DND-41 (cell line): ENCODE data around the gene LECT2.

Experiments
- ATAC-seq: fragments of 200-7000 bp; cut with Tn5 transposase; 3 replicates; pipeline ENCODE4 v1.9.1; 2021; ENCODE audit warnings: low read depth; ENCODE audit not compliant: insufficient read depth
- DNase-seq: peaks from one replicate; pipeline ENCODE4 v3.0.0-alpha.2; 2020
- H2AFZ ChIP-seq: 2 replicates; pipeline ENCODE4 v1.6.0; 2012; ENCODE audit warnings: low read depth, low read length
- H3K27ac ChIP-seq: 2 replicates; pipeline ENCODE4 v1.5.1; 2012; ENCODE audit warnings: low read length, inconsistent platforms
- H3K27me3 ChIP-seq: fragments of 200-600 bp; sonication (generic); 2 replicates; pipeline ENCODE4 v1.6.0; 2012; ENCODE audit warnings: low read length, mild to moderate bottlenecking, inconsistent platforms; ENCODE audit not compliant: insufficient read depth, poor library complexity
- H3K36me3 ChIP-seq: 2 replicates; pipeline ENCODE4 v1.5.1; 2012; ENCODE audit warnings: low read length, inconsistent platforms; ENCODE audit not compliant: insufficient read depth
- H3K4me1 ChIP-seq: 2 replicates; pipeline ENCODE4 v1.5.1; 2012; ENCODE audit warnings: mild to moderate bottlenecking, low read length; ENCODE audit not compliant: insufficient read depth
- H3K4me2 ChIP-seq: 2 replicates; pipeline ENCODE4 v1.6.0; 2012; ENCODE audit warnings: mild to moderate bottlenecking, moderate library complexity, low read length, inconsistent platforms; ENCODE audit not compliant: insufficient read depth
- H3K4me3 ChIP-seq, 2 experiments: fragments of 200-600 bp in 1 of 2; shearing (Covaris generic) in 1 of 2; 2 replicates each; pipeline ENCODE4 v1.5.1; 2012 to 2016; ENCODE audit warnings: inconsistent platforms in 2 of 2, low read length in 2 of 2, mild to moderate bottlenecking in 2 of 2, low read depth in 1 of 2, moderate library complexity in 1 of 2
- H3K79me2 ChIP-seq: 2 replicates; pipeline ENCODE4 v1.6.0; 2012; ENCODE audit warnings: low read length, inconsistent platforms; ENCODE audit not compliant: insufficient read depth
- H3K9ac ChIP-seq: 2 replicates; pipeline ENCODE4 v1.6.0; 2012; ENCODE audit warnings: low read depth, mild to moderate bottlenecking, inconsistent platforms, low read length, moderate library complexity
- H3K9me3 ChIP-seq: 2 replicates; pipeline ENCODE4 v1.5.1; 2012; ENCODE audit warnings: low read length, moderate library complexity, mild to moderate bottlenecking, inconsistent platforms; ENCODE audit not compliant: insufficient read depth, severe bottlenecking
- H4K20me1 ChIP-seq: 2 replicates; pipeline ENCODE4 v1.6.0; 2012; ENCODE audit warnings: low read length; ENCODE audit not compliant: insufficient read depth
- EZH2 ChIP-seq: IDR thresholded peaks from 3 replicates; pipeline ENCODE4 v1.6.1; 2012; ENCODE audit warnings: borderline replicate concordance, low read depth, mild to moderate bottlenecking, moderate library complexity, low read length, inconsistent platforms; ENCODE audit not compliant: severe bottlenecking
- TF ChIP-seq, protein P1 (sequence below): IDR thresholded peaks from 2 replicates; pipeline ENCODE4 v1.5.1; 2012; ENCODE audit warnings: borderline replicate concordance, low read length, moderate library complexity, mild to moderate bottlenecking; ENCODE audit not compliant: poor library complexity, severe bottlenecking; ENCODE audit errors: extremely low read depth

The LECT2 gene

DNA sequence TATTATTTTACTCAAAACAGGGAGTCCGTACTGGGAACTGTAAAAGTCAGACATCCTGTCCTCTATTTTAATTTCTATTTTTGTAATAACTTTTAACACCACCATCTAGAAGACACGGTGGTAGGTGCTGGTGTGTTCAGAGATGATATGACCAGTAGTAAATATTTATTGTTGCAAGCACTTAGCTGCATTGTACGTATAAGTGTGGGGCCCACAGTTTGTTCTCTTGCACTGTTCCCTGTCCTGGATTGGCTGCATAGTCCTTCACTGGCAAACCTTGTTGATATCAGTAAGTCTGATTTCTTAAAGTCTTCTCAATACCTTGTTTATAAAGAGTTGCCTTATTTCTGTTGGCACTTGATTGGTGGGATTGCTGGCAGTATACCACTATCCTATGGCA is 34.6 kb downstream of the LECT2 start:
- TF ChIP-seq EZH2: no peak
- TF ChIP-seq, protein P1, sequence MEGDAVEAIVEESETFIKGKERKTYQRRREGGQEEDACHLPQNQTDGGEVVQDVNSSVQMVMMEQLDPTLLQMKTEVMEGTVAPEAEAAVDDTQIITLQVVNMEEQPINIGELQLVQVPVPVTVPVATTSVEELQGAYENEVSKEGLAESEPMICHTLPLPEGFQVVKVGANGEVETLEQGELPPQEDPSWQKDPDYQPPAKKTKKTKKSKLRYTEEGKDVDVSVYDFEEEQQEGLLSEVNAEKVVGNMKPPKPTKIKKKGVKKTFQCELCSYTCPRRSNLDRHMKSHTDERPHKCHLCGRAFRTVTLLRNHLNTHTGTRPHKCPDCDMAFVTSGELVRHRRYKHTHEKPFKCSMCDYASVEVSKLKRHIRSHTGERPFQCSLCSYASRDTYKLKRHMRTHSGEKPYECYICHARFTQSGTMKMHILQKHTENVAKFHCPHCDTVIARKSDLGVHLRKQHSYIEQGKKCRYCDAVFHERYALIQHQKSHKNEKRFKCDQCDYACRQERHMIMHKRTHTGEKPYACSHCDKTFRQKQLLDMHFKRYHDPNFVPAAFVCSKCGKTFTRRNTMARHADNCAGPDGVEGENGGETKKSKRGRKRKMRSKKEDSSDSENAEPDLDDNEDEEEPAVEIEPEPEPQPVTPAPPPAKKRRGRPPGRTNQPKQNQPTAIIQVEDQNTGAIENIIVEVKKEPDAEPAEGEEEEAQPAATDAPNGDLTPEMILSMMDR: no peak
- no peak overlapping the region for H3K27ac ChIP-seq

DNA sequence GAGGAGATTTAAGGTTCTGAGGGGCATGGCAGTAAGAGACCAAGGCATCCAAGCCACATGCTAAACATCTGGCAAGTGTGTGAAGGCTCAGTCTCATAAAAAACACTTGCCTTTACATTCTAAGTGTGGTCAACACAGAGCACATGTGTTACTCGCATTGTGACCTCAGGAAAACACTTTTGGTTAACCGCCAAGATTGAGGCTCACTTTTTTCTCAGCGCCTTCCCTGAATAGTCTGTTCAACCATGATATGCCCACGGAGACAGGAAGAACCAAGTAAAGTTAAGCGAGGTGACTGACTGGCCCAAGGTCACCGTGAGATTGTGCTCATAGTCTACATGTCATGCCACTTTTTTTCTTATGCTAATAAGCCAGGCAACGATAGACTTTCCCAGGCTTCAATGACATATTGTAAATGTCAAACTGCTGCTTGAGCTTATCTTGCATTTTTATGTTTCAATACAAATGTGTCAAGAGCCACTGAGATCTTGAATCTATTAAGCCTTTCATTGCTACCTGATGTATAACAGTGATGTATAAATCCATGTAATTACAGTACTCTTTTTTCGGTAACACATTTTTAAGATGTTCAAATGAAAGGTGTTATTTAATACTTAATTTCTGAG is 38.0 kb downstream of the LECT2 start:
- DNase-seq: no peak
- H3K9me3 ChIP-seq: no peaks in the 10 kb centered on the region
- H3K9ac ChIP-seq: no peak overlapping the region
- ATAC-seq: no peak
- TF ChIP-seq, protein P1: no peak
- no peak for TF ChIP-seq EZH2
- no peak overlapping the region for H2AFZ ChIP-seq
- no peak overlapping the region for H3K4me3 ChIP-seq
- no peak overlapping the region for H3K4me2 ChIP-seq
- H3K36me3 ChIP-seq: no peaks in the 10 kb centered on the region
- no peaks in the 10 kb centered on the region for H3K79me2 ChIP-seq
- peaks cover 56% of the 10 kb centered on the region for H3K27me3 ChIP-seq
- H3K27ac ChIP-seq: no peak overlapping the region
- H4K20me1 ChIP-seq: no peaks in the 10 kb centered on the region
- H3K4me1 ChIP-seq: no peaks in the 10 kb centered on the region

More for the DNA sequence above, 34.6 kb downstream of the LECT2 start:
- DNase-seq: no peak
- H3K27me3 ChIP-seq: peaks cover 31% of the 10 kb centered on the region
- H3K36me3 ChIP-seq: no peaks in the 10 kb centered on the region
- H3K4me2 ChIP-seq: no peak overlapping the region
- H3K9ac ChIP-seq: no peak overlapping the region
- no peak overlapping the region for H2AFZ ChIP-seq
- no peaks in the 10 kb centered on the region for H3K4me1 ChIP-seq
- no peak overlapping the region for H3K4me3 ChIP-seq
- H3K9me3 ChIP-seq: no peaks in the 10 kb centered on the region
- H4K20me1 ChIP-seq: no peaks in the 10 kb centered on the region
- H3K79me2 ChIP-seq: no peaks in the 10 kb centered on the region
- ATAC-seq: no peak

DNA sequence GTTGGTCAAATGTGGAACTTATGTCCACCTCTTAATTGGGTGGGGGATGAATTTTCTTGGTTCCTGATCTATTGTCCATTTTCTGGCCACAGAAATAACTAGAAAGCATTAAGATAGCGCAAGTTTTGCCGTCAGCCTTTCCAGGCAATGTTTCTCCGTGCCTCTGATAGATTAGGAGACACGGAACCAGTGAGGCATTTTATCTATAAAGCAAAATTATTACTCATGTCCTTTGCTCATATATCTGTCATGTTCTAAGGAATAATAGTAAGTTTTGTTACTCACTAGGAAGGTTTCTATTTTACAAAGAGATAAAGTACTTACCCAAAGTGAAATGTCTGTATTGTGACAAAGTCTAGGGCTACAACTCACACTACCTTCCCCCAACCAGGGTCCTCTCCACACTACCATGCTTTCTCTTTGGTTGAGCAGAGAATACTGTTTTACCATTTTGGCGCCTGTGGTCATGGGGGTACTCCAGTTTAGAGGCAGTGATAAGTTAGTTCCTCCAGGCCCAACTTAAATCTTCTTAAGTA is 39.2 kb downstream of the LECT2 start:
- no peak for ATAC-seq
- H2AFZ ChIP-seq: no peak overlapping the region
- H3K36me3 ChIP-seq: no peaks in the 10 kb centered on the region
- TF ChIP-seq EZH2: no peak
- TF ChIP-seq, protein P1: no peak
- no peak for DNase-seq
- no peak overlapping the region for H3K4me2 ChIP-seq
- H3K79me2 ChIP-seq: no peaks in the 10 kb centered on the region
- peaks cover 58% of the 10 kb centered on the region for H3K27me3 ChIP-seq
- H3K4me1 ChIP-seq: no peaks in the 10 kb centered on the region
- H4K20me1 ChIP-seq: no peaks in the 10 kb centered on the region
- no peak overlapping the region for H3K27ac ChIP-seq
- no peak overlapping the region for H3K4me3 ChIP-seq
- H3K9me3 ChIP-seq: no peaks in the 10 kb centered on the region
- no peak overlapping the region for H3K9ac ChIP-seq
